SU-DHL-6 (cell line): ENCODE results near the gene SORBS2.

Experiments
- H2AFZ ChIP-seq: fragments of 200-600 bp; sonication (generic); 2 replicates; pipeline ENCODE4 v1.6.1; 2014; ENCODE audit warnings: low read depth, mild to moderate bottlenecking, moderate library complexity, mixed read lengths, antibody characterized with exemption, low read length; ENCODE audit not compliant: severe bottlenecking
- H3F3A ChIP-seq: fragments of 200-600 bp; shearing (Covaris generic); 2 replicates; pipeline ENCODE4 v1.6.0; 2016; ENCODE audit warnings: antibody characterized with exemption, mild to moderate bottlenecking; ENCODE audit not compliant: insufficient read depth
- H3K27ac ChIP-seq: fragments of 200-600 bp; sonication (generic); 2 replicates; pipeline ENCODE4 v1.5.1; 2016; ENCODE audit warnings: low read depth, mild to moderate bottlenecking, low read length, moderate library complexity, mixed read lengths
- H3K27me3 ChIP-seq: fragments of 200-600 bp; sonication (generic), shearing (Covaris generic); 2 replicates; pipeline ENCODE4 v1.6.0; 2014; ENCODE audit warnings: mild to moderate bottlenecking, low read length
- H3K36me3 ChIP-seq: fragments of 200-600 bp; sonication (generic); 2 replicates; pipeline ENCODE4 v1.6.1; 2014; ENCODE audit warnings: mild to moderate bottlenecking, low read length, mixed read lengths
- H3K4me2 ChIP-seq: fragments of 300-600, 200-600 bp; shearing (Covaris generic), sonication (generic); 2 replicates; pipeline ENCODE4 v1.6.0; 2014; ENCODE audit warnings: low read length, low read depth, mild to moderate bottlenecking; ENCODE audit not compliant: poor library complexity, severe bottlenecking
- H3K4me3 ChIP-seq: fragments of 200-600 bp; sonication (generic); 2 replicates; pipeline ENCODE4 v1.5.1; 2014; ENCODE audit warnings: antibody characterized with exemption, low read length, mild to moderate bottlenecking, mixed read lengths; ENCODE audit not compliant: insufficient read depth, poor library complexity, severe bottlenecking
- H3K79me2 ChIP-seq: fragments of 200-600 bp; sonication (generic); 2 replicates; pipeline ENCODE4 v1.6.1; 2014; ENCODE audit warnings: mild to moderate bottlenecking, low read length, moderate library complexity; ENCODE audit not compliant: insufficient read depth
- H3K9ac ChIP-seq: fragments of 200-600 bp; sonication (generic); 2 replicates; pipeline ENCODE4 v1.7.0; 2014; ENCODE audit warnings: mild to moderate bottlenecking, low read length
- H3K9me2 ChIP-seq: fragments of 200-600 bp; sonication (generic); replicated peaks from 2 replicates; pipeline ENCODE4 v1.6.1; 2014; ENCODE audit warnings: low read length; ENCODE audit not compliant: insufficient read depth
- H3K9me3 ChIP-seq: fragments of 200-600 bp; sonication (generic); 2 replicates; pipeline ENCODE4 v1.6.1; 2014; ENCODE audit warnings: low read length, mixed read lengths; ENCODE audit not compliant: insufficient read depth
- H4K20me1 ChIP-seq: fragments of 200-600 bp; sonication (generic); 2 replicates; pipeline ENCODE4 v1.6.1; 2014; ENCODE audit warnings: low read depth, mild to moderate bottlenecking, antibody characterized with exemption, low read length, moderate library complexity, mixed read lengths
- EZH2phosphoT487 ChIP-seq: fragments of 200-600 bp; sonication (generic), shearing (Covaris generic); conservative IDR thresholded peaks from 2 replicates; pipeline ENCODE4 v1.6.1; 2018; ENCODE audit warnings: mild to moderate bottlenecking, antibody characterized with exemption, low read length, moderate library complexity, mixed read lengths
- TF ChIP-seq, protein P1 (sequence below): fragments of 200-600 bp; sonication (generic); IDR thresholded peaks from one replicate; pipeline ENCODE4 v1.5.1; 2017; ENCODE audit warnings: antibody characterized with exemption, mild to moderate bottlenecking, low read length, moderate library complexity; ENCODE audit not compliant: insufficient read depth, poor library complexity, severe bottlenecking

The SORBS2 gene

DNA sequence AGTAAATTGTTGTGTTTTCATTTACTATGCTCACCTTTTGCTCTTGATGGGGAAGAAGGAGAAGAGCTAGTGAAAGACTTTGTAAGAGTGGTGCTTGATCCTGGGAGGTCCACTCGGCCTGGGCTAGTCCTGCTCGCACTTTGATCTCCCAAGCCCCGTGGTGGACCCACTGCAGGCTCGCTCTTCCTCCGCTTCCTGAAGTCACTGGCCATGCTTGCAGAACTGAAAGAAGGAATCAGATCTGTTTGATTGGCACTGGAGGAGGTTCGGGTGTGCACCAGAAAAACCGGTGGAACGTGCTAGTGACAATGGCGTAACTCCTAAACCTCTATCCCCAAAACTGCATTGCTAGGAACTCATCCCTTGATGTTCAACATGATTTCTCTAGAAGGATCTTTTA lies 185.2 kb downstream of the SORBS2 start:
- H3K27ac ChIP-seq, result no peak overlapping the region
- H3K79me2 ChIP-seq, result no peaks in the 10 kb centered on the region
- no peaks in the 10 kb centered on the region for H3K9me3 ChIP-seq
- no peaks in the 10 kb centered on the region for H3K9me2 ChIP-seq
- H3F3A ChIP-seq, result no peaks in the 10 kb centered on the region
- TF ChIP-seq, protein P1, sequence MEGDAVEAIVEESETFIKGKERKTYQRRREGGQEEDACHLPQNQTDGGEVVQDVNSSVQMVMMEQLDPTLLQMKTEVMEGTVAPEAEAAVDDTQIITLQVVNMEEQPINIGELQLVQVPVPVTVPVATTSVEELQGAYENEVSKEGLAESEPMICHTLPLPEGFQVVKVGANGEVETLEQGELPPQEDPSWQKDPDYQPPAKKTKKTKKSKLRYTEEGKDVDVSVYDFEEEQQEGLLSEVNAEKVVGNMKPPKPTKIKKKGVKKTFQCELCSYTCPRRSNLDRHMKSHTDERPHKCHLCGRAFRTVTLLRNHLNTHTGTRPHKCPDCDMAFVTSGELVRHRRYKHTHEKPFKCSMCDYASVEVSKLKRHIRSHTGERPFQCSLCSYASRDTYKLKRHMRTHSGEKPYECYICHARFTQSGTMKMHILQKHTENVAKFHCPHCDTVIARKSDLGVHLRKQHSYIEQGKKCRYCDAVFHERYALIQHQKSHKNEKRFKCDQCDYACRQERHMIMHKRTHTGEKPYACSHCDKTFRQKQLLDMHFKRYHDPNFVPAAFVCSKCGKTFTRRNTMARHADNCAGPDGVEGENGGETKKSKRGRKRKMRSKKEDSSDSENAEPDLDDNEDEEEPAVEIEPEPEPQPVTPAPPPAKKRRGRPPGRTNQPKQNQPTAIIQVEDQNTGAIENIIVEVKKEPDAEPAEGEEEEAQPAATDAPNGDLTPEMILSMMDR, result no peak
- no peak for TF ChIP-seq EZH2phosphoT487
- no peaks in the 10 kb centered on the region for H3K27me3 ChIP-seq
- no peak overlapping the region for H3K9ac ChIP-seq
- H3K4me3 ChIP-seq, result no peak overlapping the region
- H3K4me2 ChIP-seq, result no peak overlapping the region
- no peak overlapping the region for H2AFZ ChIP-seq
- H3K36me3 ChIP-seq, result no peaks in the 10 kb centered on the region
- no peaks in the 10 kb centered on the region for H4K20me1 ChIP-seq

DNA sequence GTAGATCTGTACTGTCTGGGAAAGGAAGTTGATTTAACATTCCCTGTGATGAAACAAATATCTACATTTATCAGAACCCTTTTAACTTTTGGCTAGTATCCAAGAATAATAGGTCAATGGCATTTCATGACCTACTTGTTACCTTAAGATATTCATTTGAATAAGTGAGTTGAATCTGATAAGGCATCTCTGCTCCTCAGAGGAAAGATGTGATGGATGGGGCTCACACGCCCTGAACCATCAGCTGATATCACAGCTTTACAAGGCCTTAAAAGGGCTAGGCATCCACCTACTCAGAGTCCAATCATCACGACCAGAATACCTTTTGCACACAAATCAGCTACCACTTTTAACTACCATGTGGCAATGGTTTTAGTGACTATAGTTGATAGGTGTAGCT lies 186.5 kb downstream of the SORBS2 start:
- Histone ChIP-seq H3K9me3 (no peaks in the 10 kb centered on the region), H3K27ac (no peak overlapping the region), H3K36me3 (no peaks in the 10 kb centered on the region), H3K79me2 (no peaks in the 10 kb centered on the region), H3K4me3 (no peak overlapping the region), H3K27me3 (no peaks in the 10 kb centered on the region), H3F3A (no peaks in the 10 kb centered on the region), H2AFZ (no peak overlapping the region), H4K20me1 (no peaks in the 10 kb centered on the region), H3K4me2 (no peak overlapping the region), H3K9me2 (no peaks in the 10 kb centered on the region), H3K9ac (no peak overlapping the region)
- TF ChIP-seq, protein P1, result no peak
- no peak for TF ChIP-seq EZH2phosphoT487

DNA sequence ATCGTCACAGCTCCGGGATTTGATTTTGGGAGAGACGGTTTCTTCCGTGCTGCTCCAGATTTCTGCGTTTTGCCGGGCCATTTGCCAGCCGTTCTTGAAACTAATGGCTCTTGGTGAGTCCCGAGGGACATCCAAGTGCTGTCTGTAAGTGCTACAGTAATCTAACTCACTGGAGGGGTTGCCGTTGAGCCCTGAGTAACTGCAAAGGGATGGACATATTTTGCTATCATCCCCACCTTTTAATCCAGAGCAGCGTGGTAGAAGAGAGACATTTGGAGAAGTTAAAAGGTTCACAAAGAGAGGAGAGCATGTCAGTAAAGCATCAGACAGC lies 187.8 kb downstream of the SORBS2 start:
- Histone ChIP-seq H3K36me3 (no peaks in the 10 kb centered on the region), H3K9ac (no peak overlapping the region), H3K27ac (no peak overlapping the region), H3K4me2 (no peak overlapping the region), H3K79me2 (no peaks in the 10 kb centered on the region), H3K9me2 (no peaks in the 10 kb centered on the region), H3K9me3 (no peaks in the 10 kb centered on the region), H3F3A (no peaks in the 10 kb centered on the region), H2AFZ (no peak overlapping the region), H3K27me3 (no peaks in the 10 kb centered on the region), H4K20me1 (no peaks in the 10 kb centered on the region), H3K4me3 (no peak overlapping the region)
- TF ChIP-seq EZH2phosphoT487, result no peak
- TF ChIP-seq, protein P1, result no peak
